OCI-LY1 (cell line): ENCODE results near the gene COL12A1.

Experiments
- H2AFZ ChIP-seq: fragments of 200-600 bp; sonication (generic), shearing (Covaris generic); 2 replicates; pipeline ENCODE4 v1.6.0; 2014; ENCODE audit warnings: antibody characterized with exemption, mild to moderate bottlenecking, low read length
- H3F3A ChIP-seq: fragments of 200-600 bp; sonication (generic), shearing (Covaris generic); 2 replicates; pipeline ENCODE4 v1.6.0; 2014; ENCODE audit warnings: mild to moderate bottlenecking, antibody characterized with exemption, low read length, moderate library complexity; ENCODE audit not compliant: insufficient read depth
- H3K27ac ChIP-seq: fragments of 200-600 bp; sonication (generic); 2 replicates; pipeline ENCODE4 v1.5.1; 2014; ENCODE audit warnings: low read length, mixed run types, mild to moderate bottlenecking, low read depth; ENCODE audit not compliant: poor library complexity, severe bottlenecking
- H3K27me3 ChIP-seq: fragments of 200-600 bp; sonication (generic); 2 replicates; pipeline ENCODE4 v1.6.0; 2014; ENCODE audit warnings: antibody characterized with exemption, mild to moderate bottlenecking, low read length, moderate library complexity; ENCODE audit not compliant: insufficient read depth
- H3K36me3 ChIP-seq: fragments of 200-600 bp; sonication (generic); 2 replicates; pipeline ENCODE4 v1.6.1; 2014; ENCODE audit warnings: mild to moderate bottlenecking, antibody characterized with exemption, low read length, moderate library complexity, mixed read lengths; ENCODE audit not compliant: insufficient read depth
- H3K4me1 ChIP-seq: fragments of 200-600 bp; sonication (generic); 2 replicates; pipeline ENCODE4 v1.5.1; 2014; ENCODE audit warnings: mild to moderate bottlenecking, low read length, moderate library complexity; ENCODE audit not compliant: insufficient read depth, severe bottlenecking
- H3K4me2 ChIP-seq: fragments of 200-600 bp; sonication (generic), shearing (Covaris generic); 2 replicates; pipeline ENCODE4 v1.6.1; 2014; ENCODE audit warnings: low read length
- H3K4me3 ChIP-seq: fragments of 200-600 bp; sonication (generic); 2 replicates; pipeline ENCODE4 v1.5.1; 2014; ENCODE audit warnings: low read length, low read depth, mild to moderate bottlenecking, mixed read lengths; ENCODE audit not compliant: poor library complexity, severe bottlenecking
- H3K79me2 ChIP-seq: fragments of 200-600 bp; shearing (Covaris generic); 2 replicates; pipeline ENCODE4 v1.6.1; 2016; ENCODE audit warnings: mixed run types, low read length, mixed read lengths; ENCODE audit not compliant: insufficient read depth
- H3K9ac ChIP-seq: fragments of 200-600 bp; sonication (generic), shearing (Covaris generic); 2 replicates; pipeline ENCODE4 v1.6.1; 2014; ENCODE audit warnings: mild to moderate bottlenecking, low read length, mixed read lengths
- H3K9me2 ChIP-seq: fragments of 200-600 bp; sonication (generic), shearing (Covaris generic); 2 replicates; pipeline ENCODE4 v1.6.1; 2014; ENCODE audit warnings: low read depth, mild to moderate bottlenecking, low read length, mixed read lengths
- H3K9me3 ChIP-seq: fragments of 200-600 bp; shearing (Covaris generic); 2 replicates; pipeline ENCODE4 v1.6.1; 2014; ENCODE audit warnings: low read length, mixed read lengths
- H4K20me1 ChIP-seq: fragments of 200-600 bp; sonication (generic), shearing (Covaris generic); 2 replicates; pipeline ENCODE4 v1.6.0; 2016; ENCODE audit warnings: mild to moderate bottlenecking, low read length; ENCODE audit not compliant: insufficient read depth
- CTCF ChIP-seq: fragments of 200-600 bp; sonication (generic), shearing (Covaris generic); IDR thresholded peaks from 2 replicates; pipeline ENCODE4 v1.5.1; 2017; ENCODE audit warnings: mild to moderate bottlenecking, antibody characterized with exemption, low read length, moderate library complexity, mixed read lengths
- EZH2 ChIP-seq: fragments of 200-600 bp; sonication (generic), shearing (Covaris generic); IDR thresholded peaks from 2 replicates; pipeline ENCODE4 v1.8.0; 2017; ENCODE audit warnings: borderline replicate concordance, mixed run types, mild to moderate bottlenecking, antibody characterized with exemption, low read length, moderate library complexity, mixed read lengths

Gene COL12A1

GRCh38 chr6:75079589-75079988, 126.3 kb downstream of the COL12A1 start:
- TF ChIP-seq CTCF (no peak), EZH2 (no peak)
- Histone ChIP-seq H3K4me1 (no peaks in the 10 kb centered on the region), H3K4me3 (no peak overlapping the region), H2AFZ (no peak overlapping the region), H3K27ac (no peak overlapping the region), H3K79me2 (no peaks in the 10 kb centered on the region), H3K4me2 (no peak overlapping the region), H3K9me3 (no peaks in the 10 kb centered on the region), H3F3A (no peaks in the 10 kb centered on the region), H3K9me2 (no peaks in the 10 kb centered on the region), H3K27me3 (no peaks in the 10 kb centered on the region), H3K9ac (no peak overlapping the region), H4K20me1 (no peaks in the 10 kb centered on the region), H3K36me3 (no peaks in the 10 kb centered on the region)

- Histone ChIP-seq H3K4me1 (no peaks in the 10 kb centered on the region), H3K36me3 (no peaks in the 10 kb centered on the region), H3K27ac (no peak overlapping the region), H3K9ac (no peak overlapping the region), H3K9me3 (no peaks in the 10 kb centered on the region), H3K9me2 (no peaks in the 10 kb centered on the region), H3K27me3 (no peaks in the 10 kb centered on the region), H3K4me2 (no peak overlapping the region), H4K20me1 (no peaks in the 10 kb centered on the region), H3F3A (no peaks in the 10 kb centered on the region), H2AFZ (no peak overlapping the region), H3K79me2 (no peaks in the 10 kb centered on the region), H3K4me3 (no peak overlapping the region)
- TF ChIP-seq EZH2: no peak
- TF ChIP-seq CTCF: no peak
Measured at GRCh38 chr6:75077701-75078100, 128.2 kb downstream of the COL12A1 start.

- Histone ChIP-seq H3K9ac (no peak overlapping the region), H3K9me2 (no peaks in the 10 kb centered on the region), H3F3A (no peaks in the 10 kb centered on the region), H4K20me1 (no peaks in the 10 kb centered on the region), H3K4me3 (no peak overlapping the region), H3K36me3 (no peaks in the 10 kb centered on the region), H3K4me2 (no peak overlapping the region), H3K9me3 (no peaks in the 10 kb centered on the region), H3K27me3 (no peaks in the 10 kb centered on the region), H2AFZ (no peak overlapping the region), H3K27ac (no peak overlapping the region), H3K4me1 (no peaks in the 10 kb centered on the region), H3K79me2 (no peaks in the 10 kb centered on the region)
- TF ChIP-seq EZH2: no peak
- no peak for TF ChIP-seq CTCF
Measured at GRCh38 chr6:75076009-75076408, 129.8 kb downstream of the COL12A1 start.
